A204.1 (cell line): ENCODE data around the gene XXYLT1.
"Not testable (repeated sequence)": the region's sequence is repeated elsewhere in the genome, so short reads cannot be mapped to it uniquely, and the experiment has no call there.

ENCODE experiments used
- FAIRE-seq: peaks from 2 replicates; lab custom pipeline; 2012; peaks lifted over from hg19 to GRCh38; lab: Jason Lieb, UNC

XXYLT1 gene

DNA sequence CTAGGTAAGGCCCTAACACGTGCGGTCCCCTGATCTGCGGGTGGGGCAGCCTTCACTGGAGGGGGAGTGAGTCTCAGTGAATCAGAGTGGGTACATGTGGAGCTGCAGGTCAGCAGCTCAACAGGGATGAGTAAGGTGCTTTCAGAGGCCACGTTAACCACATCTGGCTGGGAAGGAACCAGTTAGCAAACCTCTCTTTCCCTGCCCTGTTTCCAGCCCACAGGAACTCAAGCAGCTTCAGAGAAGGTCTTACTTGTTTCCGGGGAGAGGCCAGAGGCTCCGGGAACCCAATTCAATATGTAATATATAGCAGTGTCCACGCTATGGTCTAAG is 175.3 kb downstream of the XXYLT1 start:
- no peak for FAIRE-seq

DNA sequence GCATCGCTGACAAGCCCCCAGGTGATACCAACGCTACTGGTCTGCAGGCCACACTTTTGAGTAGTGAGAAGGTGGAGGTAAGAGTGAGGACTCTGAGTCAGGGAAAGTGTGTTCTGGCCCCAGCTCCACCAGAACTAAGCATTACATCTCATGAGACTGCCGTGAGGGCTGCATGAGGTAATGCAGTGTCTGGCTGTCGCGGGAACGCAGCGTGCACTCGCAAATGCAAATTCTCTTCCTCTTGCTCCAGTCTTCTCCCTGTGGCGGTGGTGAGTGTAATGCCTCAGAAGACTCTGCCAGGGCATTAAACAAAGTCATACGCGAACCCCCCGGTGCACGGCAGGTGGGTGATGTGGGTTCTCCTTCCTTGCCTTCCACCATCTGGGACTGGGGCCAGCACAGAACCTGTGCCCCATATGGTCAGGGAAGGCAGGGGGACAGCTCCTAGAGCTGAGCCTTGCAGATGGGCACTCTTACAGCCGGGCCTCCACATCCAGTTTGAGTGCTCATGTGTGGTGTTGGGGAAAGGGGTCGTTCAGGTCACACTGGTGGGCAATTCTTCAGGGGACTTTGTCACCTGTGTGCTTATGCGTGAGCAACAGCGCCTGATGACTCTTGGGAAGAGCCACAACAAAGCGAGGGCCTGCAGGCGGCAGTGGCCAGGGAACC is 175.8 kb downstream of the XXYLT1 start:
- FAIRE-seq, result no peak

DNA sequence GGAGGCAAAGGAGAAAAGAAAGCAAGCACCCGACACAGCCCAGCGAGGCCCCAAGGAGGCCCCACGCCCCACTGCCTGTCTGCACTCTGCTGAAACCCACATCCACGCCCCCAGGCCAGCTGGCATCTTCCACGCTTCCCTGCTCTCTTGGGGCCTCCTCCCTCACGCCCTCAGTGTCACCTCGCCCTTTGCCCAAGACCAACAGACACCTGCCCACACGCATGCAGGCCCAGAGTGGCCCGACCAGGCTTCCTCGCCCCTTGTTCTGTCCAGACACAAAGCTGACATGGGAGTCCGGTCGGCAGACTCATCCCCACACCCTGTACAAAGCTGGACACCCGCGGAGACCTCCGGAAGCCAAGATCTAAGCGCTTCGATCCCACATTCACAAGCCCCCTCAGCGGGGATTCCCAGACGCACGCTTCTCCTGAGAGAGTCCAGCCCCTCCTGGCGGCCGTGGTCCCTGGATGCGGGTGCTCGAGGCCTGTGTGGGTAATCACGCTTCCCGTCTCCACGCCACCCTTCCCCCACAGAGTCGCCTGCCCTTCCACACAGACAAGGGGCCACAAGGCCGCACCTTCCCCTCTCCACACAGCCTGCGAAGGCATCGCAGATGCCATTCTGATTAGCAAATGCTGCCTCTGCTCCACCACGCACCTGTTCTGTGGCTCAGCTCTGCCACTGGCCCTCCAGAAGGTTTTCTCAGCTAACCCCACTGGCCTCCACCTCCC is 176.6 kb downstream of the XXYLT1 start:
- FAIRE-seq, result no peak

DNA sequence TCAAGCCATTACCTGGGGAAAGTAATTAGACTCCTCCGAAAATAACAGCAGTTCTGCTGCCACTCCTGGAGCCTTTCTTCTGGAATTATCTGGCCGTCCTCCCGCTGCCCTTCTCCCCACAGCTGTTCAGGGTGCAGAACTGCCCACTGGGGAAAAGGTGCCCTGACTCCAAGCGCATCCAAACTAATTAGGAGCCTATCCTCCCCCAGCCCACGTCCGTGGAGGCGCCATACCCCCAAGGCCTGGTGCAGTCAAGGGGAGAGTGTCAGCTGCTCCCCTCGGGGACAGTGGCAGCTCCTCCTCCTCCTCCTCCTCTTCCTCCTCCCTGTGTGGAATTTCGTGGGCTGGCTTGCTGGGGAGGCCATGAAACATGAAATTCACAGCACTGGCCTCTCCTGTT is 177.2 kb downstream of the XXYLT1 start:
- FAIRE-seq, result no peak

DNA sequence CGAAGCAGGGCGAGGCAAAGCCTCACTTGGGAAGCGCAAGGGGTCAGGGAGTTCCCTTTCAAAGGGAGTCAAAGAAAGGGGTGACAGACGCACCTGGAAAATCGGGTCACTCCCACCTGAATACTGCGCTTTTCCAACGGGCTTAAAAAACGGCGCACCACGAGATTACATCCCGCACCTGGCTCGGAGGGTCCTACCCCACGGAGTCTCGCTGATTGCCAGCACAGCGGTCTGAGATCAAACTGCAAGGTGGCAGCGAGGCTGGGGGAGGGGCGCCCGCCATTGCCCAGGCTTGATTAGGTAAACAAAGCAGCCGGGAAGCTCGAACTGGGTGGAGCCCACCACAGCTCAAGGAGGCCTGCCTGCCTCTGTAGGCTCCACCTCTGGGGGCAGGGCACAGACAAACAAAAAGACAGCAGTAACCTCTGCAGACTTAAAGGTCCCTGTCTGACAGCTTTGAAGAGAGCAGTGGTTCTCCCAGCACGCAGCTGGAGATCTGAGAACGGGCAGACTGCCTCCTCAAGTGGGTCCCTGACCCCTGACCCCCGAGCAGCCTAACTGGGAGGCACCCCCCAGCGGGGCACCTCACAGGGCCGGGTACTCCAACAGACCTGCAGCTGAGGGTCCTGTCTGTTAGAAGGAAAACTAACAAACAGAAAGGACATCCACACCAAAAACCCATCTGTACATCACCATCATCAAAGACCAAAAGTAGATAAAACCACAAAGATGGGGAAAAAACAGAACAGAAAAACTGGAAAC is 182.9 kb downstream of the XXYLT1 start:
- FAIRE-seq, result not testable (repeated sequence)

DNA sequence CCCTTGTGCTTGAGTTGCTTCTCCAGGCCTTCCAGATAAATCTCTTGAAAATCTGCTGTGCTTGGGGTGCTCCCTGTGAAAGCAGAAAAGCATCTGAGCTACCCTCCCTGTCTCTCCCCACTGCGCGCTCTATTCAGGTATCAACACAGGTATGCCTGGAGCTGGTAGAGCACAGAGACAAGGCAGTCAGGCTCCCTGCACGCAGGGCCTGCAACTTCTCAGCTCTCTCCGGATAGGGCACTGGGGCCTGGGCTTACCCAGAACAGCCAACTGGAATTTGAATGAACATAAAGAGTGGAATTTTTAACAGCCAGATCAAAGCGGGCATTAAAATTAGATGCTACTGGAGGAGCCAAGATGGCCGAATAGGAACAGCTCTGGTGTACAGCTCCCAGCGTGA is 183.6 kb downstream of the XXYLT1 start:
- no peak for FAIRE-seq

DNA sequence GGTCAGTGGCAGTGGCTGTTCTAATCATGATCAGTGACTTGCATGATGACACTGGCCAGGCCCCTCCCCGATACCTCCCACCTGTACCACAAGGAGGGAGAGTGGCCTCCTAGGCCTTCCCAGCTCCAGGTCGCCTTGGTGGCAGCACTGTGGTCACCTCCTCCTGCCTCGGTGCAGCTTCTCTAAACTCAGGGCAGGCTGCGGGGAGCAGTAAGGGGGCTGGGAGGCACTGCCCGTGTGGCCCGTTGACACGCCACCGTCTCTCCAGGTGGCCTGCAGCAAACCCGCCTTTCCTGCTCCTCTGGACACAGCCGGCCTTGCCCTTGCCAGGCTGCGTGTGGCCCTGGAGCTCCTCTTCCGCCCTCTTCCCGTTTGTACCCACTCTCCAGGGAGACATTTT is 184.1 kb downstream of the XXYLT1 start:
- FAIRE-seq, result no peak

DNA sequence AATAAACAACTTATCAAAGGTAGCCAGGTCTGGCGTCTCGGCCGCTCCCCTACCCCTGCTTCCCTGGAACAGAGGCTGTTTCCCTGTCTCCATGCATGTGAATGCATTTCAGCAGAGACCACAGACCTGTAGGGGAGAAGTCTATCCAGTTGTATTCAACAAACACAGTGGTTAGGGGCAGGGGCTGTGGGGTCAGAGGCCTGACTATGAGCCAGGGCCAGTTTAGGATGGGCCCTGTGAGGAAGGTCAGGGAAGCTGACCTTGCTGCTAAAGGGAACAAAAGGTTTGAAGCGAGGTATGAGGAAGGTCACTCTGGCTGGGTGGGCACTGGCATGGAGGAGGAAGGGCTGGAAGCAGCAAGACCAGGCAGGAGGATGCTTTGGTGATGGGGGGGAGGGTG is 184.6 kb downstream of the XXYLT1 start:
- FAIRE-seq, result no peak

DNA sequence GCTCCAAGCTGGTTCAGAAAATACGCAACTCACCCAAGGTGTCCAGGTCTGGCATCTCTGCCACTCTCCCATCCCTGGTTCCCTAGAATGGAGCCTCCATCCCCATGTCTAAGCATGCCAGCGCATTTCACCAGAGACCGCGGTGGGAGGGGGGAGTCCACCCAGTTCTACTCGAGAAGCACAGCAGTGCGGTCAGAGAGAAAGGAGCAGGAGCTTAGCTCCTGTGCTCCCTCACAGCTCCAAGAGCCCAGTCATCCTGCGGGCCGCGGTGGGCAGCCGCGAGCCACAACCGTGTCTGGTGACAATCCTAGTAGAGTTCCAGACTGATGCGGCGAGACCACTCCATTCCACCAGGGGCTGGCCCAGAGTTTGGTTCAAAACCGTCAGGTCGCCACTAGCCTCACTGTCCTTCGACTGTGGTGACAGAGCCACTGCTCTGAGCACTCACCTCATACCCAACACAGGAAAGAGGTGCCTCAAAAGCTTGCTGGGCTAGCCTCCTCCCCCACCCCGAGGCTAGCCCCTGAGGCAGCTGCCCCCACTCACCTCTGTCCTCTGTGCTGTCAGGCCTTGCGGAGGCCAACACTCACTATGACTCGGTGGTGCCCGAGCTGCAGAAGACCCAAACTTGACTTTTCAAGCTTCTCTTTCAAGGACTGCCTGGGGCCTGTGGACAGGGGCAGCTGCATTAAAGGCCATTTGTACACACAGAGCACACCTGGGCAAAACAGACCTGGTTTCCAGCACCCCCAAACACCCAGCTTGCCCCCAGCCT is 185.4 kb downstream of the XXYLT1 start:
- no peak for FAIRE-seq

DNA sequence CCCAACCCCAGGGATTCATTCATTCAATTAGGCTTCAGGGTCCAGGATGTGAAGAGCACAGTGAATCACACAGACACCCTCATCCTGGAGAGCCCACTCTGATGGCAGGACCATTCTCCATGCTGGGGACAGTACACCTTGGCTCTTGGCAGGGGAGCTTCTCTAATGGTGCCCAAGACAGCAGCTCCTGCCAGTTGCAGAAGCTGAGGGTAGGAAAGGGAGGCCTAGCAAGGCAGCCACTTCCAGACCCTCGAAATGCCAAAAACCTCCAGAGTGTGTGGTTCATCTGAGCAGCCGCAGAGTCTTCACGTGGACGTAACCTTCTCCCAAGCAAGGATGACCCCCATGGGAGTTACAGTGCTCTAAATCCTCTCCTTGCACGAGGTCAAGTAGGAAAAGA is 186.2 kb downstream of the XXYLT1 start:
- no peak for FAIRE-seq

DNA sequence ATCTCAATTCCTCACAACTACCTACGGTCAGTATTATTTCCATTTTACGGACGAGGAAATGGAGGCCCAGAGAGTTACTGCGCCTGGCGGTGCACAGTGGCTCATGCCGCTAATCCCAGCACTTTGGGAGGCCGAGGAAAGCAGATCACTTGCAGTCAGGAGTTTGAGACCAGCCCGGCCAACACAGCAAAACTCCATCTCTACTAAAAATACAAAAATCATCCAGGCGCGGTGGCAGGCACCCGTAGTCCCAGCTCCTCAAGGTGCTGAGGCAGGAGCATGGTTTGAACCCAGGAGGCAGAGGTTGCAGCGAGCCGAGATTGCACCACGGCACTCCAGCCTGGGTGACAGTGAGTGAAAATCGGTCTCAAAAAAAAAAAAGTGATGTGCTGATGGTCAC is 187.3 kb downstream of the XXYLT1 start:
- FAIRE-seq, result no peak

DNA sequence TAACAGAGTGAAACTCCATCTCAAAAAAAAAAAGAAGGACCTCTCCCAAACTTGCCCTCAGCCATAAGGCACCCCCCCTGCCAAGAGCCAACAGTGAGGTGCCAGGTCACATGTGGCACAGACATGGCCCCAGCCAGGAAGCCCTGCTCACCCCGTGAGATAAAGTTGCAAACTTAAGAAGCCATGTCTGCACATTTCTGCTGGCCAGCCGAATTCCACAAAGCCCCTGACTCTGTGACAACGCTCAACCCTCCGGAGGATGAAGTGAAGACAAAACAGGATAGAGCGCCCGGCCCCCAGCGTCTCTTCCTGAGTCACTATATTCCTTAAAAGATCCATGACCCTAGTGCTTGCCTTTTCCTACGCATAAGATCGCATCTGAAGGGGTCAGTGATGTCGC is 188.1 kb downstream of the XXYLT1 start:
- no peak for FAIRE-seq

DNA sequence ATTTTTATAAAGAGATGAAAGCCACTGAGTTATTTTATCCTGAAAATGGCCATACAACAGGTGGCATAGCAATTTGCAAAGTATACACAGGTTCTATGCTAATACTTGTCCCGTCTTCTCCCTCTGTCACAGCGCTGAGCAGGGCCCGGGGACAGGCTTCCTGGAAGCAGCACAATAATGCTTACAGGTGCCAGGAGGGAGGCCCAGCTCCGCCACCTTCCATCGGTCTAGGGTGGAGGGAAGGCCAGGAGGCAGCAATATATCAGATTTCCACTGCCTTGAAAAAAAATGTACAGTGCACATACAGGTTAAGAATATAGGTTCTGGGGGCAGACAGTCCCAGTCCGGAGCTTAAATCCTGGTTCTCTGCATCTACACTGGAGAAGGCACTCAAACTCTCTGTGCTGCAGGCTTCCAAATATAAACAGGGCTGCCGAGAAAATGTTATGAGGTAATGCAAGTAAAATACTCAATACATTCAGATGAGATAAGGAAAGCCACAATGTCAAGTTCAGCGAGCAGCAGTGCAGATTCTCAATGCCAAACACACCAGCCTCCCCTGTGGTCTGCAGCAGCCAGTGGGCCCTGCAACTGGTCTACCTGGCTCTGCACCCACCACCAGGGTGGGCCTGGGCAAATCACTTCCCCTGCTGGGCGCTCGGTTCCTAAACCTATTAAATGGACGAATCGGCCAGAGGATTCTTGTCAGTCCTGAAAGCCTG is 189.6 kb downstream of the XXYLT1 start:
- FAIRE-seq, result no peak

DNA sequence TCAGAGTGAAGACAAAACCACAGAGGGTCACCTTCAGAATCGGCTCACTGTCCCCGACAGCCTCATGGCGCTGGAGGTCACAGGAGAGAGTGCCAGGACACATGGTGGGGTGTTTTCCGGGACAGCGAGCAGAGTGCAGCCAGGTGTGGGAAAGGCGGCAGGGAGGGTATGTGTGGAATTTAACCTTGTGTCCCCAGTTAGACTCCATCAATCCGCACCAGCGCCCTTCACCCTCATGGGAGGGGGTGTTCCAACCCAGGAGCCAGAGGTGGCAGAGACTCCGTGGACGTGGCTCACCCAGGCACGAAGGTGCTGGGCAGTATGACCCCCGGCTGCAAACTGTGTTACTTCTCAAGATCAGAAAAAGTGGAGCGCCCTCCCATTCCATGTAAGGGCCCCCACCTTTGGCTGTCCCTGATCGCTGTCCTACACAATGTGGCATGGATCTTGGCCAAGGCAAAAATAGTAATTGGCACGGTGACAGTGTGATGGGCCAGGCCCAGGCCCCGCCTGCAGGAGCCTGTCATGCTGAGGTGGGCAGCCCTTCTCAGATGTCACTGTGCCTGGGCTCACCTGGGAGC is 190.3 kb downstream of the XXYLT1 start:
- no peak for FAIRE-seq

DNA sequence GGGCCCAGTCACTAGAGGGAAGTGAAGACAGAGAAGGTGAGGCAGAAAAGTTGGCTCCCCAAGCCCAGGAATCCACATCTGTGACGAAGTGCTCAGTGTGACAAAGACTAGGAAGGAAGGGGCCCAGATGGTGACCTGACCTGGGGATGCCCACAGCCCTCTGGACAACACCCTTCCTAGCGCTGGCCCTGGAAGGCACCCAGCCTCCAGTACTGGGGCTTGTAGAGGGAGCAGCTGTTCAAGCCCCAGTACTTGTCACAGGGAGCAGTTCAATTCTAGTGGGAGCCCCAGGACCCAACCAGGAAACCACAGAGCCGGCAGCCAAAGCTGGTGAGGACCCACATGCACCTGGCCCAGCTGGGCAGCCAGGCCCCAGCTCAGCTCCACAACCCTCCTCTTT is 190.8 kb downstream of the XXYLT1 start:
- FAIRE-seq, result no peak

DNA sequence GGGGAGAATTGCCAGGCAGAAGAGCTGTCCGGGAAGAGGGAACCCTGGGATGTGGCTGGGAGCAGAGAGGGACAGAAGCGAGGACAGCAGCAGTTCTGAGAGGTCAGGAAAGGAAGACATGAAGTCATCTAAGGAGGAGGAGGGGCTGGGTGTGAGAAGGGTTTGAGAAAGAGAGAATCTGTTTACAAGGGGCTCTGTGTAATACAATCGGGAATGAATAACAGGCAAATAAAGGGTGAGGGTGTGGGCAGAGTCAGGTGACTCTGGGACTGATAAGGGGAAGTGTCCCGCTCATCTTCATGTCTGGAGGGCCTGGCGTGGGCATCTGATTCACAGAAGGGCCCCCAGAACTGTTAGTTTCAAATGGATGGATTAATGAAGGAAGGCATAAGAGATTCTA is 191.3 kb downstream of the XXYLT1 start:
- no peak for FAIRE-seq

DNA sequence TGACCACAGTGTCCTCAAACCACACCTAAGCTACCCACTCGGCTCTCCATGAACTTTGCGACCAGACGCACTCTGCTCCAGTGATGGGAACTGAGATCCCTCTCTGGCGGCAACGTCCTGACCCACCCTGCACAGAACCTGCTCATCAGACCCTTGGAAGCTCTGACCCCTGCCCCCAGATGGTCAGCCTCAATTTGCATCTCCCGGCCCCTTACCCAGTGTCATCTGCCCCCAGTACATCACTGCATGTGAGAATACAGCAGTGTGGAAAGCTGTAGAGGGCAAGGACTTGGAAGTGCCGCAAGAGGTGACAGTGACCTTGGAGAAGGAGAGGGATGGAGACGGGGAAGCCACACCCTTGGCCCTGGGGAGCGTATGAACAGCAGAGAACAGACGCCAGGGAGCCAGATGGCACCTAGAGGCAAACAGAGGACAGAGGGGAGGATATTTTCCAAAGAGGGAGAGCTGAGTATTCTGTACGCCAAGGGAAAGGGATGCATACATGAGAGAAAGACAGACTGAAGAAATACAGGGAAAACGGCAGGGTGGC is 192.0 kb downstream of the XXYLT1 start:
- no peak for FAIRE-seq

DNA sequence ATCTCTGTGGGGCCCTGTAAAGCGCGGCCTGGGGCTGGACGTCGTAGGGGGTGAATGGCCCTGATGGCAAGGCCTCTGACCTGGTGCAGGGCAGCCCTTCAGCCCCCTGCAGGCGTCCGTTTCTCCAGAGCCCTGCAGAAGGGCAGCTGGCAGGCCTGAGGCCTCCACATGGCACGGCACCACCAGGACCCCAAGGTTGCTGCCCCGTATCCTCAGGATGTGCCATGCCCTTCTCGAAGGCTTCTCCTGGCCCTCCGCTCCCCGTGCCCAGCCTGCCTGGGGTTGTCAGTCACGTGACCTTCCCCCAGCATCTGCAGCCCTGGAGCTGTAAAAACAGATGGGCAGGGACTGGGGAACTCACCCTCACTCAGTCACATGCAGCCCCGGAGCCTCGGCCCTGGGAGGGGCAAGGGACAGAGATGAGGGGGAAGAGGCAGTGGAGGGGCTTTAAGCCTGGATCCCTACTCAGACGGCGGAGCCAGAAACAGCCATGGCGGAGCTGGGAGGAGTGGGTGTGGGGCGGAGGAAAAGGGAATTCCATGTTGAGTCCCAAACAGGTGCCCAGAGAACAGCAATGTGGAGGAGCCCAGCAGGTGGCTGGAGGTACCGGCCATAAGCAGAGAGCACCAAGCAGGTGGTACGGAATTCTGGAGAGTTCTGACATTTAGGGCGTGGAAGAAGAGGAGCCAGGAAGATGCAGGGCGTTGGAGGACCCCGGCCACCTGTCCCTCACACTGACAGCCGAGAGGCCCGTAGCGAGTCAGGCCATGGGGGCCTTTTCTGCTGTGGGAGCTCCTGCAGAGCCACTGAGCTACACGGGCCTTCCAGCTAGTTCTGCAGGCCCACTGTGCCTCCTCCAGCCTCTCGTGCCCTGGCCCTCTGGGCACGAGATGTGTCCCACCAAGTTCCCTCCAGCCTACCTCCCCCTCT is 193.1 kb downstream of the XXYLT1 start:
- FAIRE-seq, result no peak

DNA sequence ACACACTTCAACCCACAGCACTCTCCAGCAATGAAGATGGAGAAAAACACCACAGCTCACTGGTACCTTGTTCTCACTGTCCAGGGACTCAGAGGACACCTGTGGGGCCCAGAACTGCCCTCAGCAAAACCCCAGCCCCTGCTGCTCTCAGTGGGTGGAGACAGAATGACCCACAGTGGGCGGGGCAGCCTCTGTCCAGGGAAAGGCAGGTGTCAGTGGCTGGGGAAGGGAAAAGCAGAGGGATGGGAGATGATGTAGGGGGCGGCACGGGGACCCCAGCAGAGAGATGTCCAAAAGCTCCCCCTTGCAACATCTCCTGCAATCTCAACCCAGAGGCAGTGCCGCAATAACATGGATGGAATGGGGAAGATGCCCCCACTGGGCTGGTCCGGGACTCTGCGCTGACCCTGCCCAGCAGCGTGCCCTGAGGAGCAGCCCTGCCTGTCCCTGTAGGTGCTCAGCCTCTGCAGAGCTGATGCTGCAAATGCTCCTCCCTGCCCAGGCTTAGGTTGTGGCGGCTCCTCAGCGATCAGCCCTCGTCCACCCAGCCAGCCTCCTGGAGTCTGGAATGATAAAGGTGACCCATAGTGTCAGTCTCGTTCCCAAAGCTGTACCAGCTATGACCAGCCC is 193.9 kb downstream of the XXYLT1 start:
- FAIRE-seq, result no peak
